GM19351 (cell line): ENCODE results near the gene LCE1D.

ENCODE experiments used
- ATAC-seq: cut with Tn5 transposase; IDR thresholded peaks from one replicate; pipeline ENCODE4 v1.9.1; 2021; ENCODE audit warnings: mild to moderate bottlenecking, moderate library complexity; ENCODE audit not compliant: unreplicated experiment

The LCE1D gene, protein sequence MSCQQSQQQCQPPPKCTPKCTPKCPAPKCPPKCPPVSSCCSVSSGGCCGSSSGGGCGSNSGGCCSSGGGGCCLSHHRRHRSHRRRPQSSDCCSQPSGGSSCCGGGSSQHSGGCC

DNA sequence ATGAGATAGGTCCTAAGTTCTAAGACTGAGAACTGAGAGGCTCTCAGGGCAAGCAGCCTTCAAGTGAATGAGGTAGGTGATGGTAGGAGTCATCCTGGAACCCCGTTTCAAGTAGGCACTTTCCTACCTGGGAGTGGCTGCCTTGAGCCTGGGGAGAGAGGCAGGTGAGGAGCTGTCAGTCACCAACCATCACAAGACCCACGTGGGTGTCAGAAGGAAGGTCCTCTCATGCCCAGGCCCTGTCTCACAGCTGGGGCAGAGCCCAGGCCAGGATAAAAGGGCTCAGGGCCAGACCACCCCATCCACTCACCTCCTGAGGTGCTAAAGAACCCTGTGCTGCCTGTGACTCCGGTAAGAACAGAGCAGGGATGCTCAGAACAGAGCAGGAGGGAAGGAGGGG is at the start of gene LCE1D:
TSS of gene LCE1D (plus strand) at position 301 of the 400 bp plus-strand sequence. CDS start 1,074 bp downstream, outside the sequence.
- ATAC-seq, result no peak

DNA sequence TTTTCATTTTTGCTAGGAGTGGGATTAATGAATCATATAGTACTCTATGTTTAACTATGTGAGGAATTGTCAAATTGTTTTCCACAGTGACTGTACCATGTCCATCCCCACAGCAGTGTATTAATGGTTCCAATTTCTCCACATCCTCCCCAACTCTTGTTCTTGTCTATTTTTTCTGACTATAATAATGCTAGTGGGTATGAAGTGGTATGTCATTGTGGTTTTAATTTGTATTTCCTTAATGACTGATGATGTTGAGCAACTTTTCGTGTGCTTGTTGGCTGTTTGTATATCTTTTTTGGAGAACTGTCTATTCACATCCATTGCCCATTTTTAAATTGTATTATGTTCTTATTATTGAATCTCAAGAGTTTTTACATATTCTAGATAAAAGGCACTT is 48.7 kb upstream of the LCE1D start:
- no peak for ATAC-seq

DNA sequence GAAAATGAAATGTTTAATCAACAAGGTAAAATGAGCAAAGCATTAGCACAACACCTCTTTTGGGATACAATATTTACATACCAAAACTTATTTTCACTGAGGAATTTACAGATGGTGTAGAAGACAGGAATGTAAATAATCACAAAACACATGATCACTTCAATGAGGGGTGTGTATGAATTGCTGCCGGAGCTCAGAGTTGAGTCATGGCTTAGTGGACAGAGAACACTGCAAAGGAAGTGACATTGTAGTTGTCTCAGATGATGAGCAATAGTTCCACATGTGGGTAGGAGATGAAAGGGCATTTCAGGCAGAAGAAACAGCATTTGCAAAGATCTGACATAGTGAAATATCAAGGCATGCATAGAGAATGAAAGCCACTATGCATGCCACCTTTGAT is 44.3 kb upstream of the LCE1D start:
- no peak for ATAC-seq

DNA sequence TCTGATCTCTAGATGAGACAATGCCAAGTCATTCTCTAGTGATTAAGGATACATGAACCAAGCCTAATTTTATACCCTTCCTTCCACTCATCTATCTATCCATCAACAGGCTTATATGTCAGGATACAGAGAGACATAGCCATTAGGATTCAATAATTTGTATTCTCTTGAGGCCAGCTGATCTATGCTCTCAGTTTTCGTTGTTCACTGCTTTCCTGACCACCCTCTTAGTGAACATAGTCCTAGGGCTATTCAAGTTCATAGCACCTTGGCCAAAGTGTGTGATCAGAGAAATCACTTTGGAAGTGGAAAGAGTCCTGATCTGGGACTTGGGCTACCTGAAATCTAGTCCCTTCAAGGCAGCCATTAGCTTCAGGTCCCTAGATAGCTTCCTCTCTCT is 42.9 kb upstream of the LCE1D start:
- no peak for ATAC-seq

DNA sequence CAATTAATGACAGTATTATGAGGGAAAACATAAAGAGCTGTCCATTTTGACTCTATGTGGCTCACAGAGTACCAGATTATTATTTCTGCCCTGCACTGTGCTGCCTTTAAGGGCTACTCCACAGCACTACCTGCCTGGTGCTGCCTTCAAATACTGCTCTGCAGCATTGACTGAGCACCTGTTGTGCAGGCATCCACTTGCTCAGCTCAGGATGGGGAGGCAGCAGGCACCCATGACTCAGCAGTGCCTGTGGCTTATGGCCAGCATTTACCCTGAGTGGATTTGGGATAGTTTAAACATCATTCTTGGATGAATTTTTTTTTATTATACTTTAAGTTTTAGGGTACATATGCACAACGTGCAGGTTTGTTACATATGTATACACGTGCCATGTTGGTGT is 39.6 kb upstream of the LCE1D start:
- no peak for ATAC-seq

DNA sequence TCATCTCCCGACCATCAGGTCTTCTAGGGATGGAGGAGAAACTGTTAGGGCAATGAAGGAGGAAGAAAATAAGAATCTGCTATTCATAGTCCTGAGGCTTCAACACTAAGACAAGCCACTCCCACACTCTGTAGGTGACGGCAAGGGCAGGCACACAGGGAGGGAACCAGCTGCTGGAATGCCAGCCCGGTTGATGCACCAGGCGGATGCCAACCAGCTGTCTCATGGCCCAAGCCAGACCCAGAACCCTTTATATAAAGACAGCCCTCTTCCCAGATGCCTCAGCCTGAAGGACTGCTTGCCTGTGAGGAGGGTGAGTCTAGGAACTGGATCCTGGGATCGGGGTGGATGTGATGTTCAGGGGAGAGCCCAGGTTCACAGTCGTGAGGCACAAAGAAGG is 38.8 kb upstream of the LCE1D start, which contains the start of gene KPRP:
TSS of gene KPRP (plus strand) at position 279 of the 400 bp plus-strand sequence. CDS start 1,564 bp downstream, outside the sequence.
- no peak for ATAC-seq

DNA sequence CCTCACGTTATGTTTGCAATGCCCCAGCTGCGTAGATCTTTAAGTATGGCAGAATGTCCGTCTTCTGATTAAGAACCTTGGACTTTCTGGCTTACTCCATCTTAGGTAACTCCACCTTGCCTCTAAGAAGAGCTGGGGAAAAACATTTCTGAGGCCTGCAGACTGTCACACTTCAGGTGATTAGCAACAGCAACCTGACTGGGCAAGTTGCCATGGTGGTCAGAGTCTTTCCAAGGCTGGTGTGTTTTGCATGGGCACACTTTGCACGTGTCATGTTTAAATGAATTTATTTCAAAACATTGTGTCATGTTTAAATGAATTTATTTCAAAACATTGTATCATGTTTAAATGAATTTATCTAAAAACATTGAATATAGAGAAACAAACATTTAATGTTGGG is 37.9 kb upstream of the LCE1D start:
- ATAC-seq, result no peak

DNA sequence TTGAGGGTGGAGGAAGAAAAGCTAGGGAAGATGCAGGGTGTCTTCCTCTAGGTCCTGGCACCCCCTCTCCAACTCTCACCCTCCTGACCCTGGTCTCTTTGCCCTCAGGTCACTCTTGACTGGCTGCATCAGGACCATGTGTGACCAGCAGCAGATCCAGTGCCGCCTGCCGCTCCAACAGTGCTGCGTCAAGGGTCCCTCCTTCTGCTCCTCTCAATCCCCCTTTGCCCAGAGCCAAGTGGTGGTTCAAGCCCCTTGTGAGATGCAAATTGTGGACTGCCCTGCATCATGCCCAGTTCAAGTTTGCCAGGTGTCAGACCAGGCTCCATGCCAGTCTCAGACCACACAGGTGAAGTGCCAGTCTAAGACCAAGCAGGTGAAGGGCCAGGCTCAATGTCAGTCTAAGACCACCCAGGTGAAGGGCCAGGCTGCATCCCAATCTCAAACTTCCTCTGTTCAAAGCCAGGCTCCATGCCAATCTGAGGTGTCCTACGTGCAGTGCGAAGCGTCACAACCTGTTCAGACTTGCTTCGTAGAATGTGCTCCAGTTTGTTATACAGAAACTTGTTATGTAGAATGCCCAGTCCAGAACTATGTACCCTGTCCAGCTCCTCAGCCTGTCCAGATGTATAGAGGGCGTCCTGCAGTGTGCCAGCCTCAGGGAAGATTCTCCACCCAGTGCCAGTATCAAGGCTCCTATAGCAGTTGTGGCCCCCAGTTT is 36.9 kb upstream of the LCE1D start:
- no peak for ATAC-seq

DNA sequence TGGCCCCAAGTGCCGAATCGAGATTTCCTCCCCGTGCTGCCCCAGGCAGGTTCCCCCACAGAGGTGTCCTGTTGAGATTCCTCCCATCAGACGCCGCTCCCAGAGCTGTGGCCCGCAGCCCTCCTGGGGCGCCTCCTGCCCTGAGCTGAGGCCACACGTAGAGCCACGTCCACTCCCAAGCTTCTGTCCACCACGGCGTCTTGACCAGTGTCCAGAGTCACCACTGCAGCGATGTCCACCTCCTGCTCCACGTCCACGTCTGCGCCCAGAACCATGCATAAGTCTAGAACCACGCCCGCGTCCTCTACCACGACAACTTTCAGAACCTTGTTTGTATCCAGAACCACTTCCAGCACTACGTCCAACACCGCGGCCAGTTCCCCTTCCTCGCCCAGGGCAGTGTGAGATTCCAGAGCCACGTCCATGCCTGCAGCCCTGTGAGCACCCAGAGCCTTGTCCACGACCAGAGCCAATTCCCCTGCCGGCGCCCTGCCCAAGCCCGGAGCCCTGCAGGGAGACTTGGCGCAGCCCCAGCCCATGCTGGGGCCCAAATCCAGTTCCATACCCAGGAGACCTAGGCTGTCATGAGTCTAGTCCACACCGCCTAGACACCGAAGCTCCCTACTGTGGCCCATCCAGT is 35.9 kb upstream of the LCE1D start:
- ATAC-seq, result no peak

DNA sequence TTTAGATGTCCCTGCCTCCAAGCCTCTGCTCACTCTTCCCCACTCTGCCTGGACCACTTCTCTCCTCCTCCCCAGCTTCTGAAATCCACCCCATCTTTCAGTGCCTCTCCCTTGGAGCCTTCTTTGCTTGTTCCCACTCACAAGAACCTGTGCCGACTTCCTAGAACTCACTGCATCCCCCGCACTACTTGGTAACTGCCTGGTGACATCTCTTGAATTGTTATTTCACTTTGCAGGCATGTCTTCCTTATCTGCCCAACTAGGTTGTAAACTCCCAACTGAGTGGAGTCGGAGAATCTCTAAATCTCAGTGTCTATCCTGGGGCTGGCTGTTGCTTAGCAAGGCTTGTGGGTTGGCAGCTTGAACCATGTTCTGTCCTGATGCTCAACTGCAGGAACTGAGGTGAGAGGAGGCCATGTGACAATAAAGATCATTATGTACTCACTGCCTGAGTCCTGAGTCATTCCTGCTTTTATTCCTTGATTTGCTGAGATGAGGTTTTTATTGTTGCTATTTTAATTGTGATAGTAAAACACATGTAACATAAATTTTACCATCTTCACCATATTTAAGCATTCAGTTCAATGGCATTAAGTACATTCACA is 34.8 kb upstream of the LCE1D start:
- no peak for ATAC-seq

DNA sequence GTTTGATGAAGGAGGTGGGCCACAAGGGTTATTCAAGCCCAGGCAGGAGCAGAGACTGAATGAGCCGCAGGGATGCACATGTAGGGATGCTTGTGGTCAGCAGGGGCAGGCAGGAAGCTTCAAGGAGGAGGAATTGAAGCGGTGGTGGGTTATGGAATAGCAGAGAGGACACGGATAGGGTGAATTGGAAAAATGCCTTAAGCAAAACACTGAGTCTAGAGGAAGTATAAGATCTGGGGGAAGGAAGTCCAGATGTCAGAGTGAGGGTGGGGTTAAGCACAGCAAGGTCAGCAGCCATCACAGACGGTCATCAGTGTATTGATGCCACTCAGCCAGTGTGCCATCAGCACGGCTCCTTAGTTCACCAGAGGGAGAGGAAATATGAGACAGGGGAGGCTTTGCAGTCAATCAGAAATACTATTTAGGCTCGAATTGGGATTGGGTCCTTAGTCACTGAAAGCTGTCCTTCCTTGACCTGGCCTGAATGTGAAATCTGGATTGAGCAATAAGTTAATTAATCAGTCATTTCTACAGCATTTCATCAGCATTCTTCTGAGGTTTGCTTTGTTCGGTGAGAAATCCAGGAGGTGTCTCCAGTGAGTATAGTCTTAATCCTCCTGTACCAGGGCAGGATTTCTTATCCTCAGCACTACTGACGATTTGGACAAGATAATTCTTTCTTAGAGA is 27.5 kb upstream of the LCE1D start:
- ATAC-seq, result no peak

DNA sequence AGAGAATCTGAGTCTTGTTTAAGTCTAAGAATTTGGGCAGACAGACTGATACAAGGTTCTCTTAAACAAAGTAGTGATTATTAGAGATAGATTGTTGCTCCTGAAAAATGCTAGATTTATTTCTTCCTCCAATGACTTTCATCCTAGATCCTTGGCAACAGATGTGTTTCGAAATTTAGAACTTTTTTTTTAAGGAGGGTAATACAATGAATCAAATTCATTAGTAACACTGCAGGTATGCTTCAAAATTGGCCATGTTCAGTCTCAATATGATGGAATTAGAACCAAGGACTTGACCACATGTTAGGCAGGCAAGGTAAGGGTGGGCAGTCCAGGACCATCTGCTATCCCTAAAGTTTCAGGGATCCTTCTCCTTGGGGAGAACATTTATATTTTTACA is 26.1 kb upstream of the LCE1D start:
- ATAC-seq, result no peak

DNA sequence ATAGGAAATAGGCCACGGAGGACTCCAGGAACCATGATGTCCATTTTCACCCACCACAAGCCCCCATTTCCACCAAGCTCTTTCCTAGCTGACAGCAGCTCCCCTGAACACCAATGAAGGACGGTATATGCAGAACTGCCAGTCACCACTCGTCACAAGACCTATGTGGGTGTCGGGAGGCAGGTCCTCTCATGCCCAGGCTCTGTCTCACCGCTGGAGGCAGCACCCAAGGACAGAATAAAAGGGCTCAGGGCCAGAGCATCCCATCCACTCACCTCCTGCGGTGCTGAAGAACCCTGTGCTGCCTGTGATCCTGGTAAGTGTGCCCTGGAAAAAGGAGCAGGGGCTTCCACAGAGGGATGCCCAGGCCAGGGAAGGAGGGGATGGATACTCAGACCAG is 21.6 kb upstream of the LCE1D start, which contains the start of gene LCE1F:
TSS of gene LCE1F (plus strand) at position 266 of the 400 bp plus-strand sequence. CDS start 1,232 bp downstream, outside the sequence.
- no peak for ATAC-seq

DNA sequence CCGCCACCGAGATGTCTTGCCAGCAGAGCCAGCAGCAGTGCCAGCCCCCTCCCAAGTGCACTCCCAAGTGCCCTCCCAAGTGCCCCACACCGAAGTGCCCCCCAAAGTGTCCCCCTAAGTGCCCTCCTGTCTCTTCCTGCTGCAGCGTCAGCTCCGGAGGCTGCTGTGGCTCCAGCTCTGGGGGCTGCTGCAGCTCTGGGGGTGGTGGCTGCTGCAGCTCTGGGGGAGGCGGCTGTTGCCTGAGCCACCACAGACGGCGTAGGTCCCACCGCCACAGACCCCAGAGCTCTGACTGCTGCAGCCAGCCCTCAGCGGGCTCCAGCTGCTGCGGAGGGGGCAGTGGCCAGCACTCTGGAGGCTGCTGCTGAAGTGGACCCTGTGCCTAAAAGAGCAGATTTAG is 20.2 kb upstream of the LCE1D start:
- no peak for ATAC-seq

DNA sequence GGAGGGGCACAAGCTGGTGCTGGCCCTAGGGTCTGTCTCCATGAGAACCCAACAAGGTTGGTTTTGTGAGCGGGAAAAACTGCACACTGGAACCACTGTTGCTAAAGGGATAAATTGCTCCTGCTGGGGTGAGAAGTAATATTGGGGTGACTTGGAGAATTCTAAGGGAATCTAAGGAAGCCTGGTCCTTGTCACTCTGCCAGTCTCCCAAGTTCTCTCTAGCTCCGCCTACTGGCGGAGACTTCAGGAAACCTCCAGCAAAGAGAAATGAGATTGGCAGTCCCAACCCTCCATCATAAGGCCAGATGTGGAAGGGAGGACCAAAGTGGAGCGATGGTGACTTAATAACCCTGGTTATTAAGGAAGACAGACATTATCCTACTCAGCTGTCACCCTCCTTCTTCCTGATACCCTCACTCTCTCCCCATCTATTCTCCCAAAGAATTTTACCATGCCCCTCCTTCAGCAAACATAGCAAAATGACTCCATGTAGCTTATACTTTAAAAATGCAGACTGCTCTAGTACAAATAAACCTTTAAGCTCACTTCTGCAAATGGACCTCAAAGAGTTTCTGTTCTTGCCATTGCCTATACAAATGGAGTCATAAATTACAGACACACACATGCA is 18.9 kb upstream of the LCE1D start:
- no peak for ATAC-seq

DNA sequence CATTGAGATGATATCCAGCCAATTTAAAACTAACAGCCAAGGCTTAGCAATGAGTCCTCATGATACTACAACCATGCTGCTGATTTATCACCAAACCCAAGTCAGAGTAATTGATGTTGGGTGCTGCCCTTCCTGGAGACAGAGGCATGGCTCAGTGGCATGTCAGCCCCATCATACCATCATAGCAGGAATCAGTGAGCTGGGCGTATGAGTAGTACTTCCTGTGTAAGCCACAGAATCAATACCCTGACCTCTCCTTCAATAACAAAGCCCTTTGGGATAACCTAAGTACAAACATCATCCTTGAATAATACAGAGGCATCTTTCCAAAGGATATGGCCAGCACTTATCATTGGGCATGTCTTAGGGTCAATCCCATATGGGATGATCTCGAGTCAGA is 13.4 kb upstream of the LCE1D start:
- no peak for ATAC-seq

DNA sequence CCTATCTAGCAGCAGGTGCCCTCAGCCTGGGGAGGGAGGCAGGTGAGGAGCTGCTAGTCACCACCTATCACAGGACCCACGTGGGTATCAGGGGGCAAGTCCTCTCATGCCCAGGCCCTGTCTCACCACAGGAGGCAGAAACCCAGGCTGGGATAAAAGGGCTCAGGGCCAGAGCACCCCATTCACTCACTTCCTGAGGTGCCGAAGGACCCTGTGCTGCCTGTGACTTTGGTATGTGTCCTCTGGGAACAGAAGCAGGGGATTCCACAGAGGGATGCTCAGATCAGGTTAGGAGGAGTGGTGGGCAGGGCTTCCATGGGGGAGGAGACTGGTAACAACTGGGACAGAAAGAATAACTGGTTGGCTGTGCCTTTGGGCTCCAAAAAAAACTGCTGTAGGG is 10.4 kb upstream of the LCE1D start, which contains the start of gene LCE1E:
TSS of gene LCE1E (plus strand) at position 181 of the 400 bp plus-strand sequence. CDS start 1,043 bp downstream, outside the sequence.
- ATAC-seq, result no peak

DNA sequence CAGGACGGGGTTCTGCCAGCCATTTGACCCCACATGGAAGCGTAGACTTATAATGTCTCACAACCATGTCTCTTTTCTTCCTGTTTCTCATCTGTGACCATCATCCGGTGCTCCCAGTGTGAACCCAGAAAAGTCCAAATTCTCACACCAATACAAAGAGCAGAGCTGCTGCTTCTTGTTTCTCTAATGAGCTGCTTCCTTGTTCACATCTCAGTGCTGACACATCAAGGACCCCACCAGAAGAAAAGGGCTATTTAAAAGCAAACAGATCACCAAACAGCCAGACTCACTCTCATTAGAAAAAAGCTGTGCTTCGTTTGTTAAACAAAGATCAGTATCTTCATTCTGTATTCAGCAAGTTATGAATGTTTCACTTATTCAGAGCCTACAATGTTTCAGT is 835 bp upstream of the LCE1D start:
- ATAC-seq, result no peak

DNA sequence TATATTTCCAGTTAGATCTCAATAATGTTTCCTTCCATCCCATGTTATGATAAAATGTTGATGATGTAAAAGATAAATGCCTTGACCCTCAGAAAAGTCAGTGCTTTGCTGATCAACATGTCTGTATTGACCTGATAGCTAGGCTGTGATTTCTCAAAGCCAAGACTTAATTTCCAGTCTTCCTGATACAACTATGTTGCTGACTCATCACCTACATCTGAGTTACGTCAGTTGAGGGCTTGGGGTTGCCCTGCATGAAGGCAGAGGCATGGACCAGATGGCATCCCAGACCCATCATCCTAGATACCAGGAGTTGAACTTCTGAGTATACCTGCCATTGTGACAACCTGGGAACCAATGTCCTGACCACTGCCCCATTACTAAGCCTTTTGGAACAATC is 4.8 kb downstream of the LCE1D start:
- no peak for ATAC-seq

DNA sequence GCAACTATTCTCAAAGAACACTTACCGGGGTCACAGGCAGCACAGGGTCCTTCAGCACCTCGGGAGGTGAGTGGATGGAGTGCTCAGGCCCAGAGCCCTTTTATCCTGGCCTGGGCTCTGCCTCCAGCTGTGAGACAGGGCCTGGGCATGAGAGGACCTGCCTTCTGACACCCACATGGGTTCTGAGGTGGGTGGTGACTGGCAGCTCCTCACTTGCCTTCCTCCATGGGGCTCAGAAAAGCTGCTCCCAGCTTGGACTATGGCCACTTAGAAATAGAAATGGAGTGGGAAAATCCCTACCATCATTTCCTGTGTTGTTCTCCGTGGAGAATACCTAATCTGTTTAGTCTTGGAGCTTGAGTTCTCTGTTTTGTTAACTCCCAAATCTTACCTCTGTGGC is 10.1 kb downstream of the LCE1D start, which contains the start of gene LCE1C:
TSS of gene LCE1C (minus strand) at position 76 of the 400 bp plus-strand sequence. CDS start 1,173 bp downstream, outside the sequence.
- no peak for ATAC-seq
